ENCODE measurements around the gene BMPR2.

DNA sequence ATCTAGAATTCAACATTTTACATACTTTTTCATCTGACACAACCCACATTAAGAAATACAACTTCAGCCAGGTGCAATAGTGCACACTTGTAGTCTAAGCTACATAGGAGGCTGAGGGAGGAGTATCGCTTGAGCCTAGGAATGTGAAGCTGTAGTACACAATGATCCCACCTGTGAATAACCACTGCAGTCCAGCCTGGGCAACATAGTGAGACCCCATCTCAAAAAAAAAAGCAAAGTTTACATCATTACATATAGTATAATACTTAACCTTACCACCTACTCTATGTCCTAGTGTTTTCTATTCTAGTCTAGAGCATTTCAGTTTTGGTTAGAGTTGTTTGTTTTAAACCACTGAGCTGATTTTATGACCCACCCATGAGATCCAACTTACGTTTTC is 172.1 kb downstream of the BMPR2 start:
- TF ChIP-seq, protein P1, sequence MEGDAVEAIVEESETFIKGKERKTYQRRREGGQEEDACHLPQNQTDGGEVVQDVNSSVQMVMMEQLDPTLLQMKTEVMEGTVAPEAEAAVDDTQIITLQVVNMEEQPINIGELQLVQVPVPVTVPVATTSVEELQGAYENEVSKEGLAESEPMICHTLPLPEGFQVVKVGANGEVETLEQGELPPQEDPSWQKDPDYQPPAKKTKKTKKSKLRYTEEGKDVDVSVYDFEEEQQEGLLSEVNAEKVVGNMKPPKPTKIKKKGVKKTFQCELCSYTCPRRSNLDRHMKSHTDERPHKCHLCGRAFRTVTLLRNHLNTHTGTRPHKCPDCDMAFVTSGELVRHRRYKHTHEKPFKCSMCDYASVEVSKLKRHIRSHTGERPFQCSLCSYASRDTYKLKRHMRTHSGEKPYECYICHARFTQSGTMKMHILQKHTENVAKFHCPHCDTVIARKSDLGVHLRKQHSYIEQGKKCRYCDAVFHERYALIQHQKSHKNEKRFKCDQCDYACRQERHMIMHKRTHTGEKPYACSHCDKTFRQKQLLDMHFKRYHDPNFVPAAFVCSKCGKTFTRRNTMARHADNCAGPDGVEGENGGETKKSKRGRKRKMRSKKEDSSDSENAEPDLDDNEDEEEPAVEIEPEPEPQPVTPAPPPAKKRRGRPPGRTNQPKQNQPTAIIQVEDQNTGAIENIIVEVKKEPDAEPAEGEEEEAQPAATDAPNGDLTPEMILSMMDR (IDR thresholded peaks at IDR 0.05 in 8 of 11, conservative IDR thresholded peaks at IDR 0.05 in 3 of 11): no peak
- no peak for TF ChIP-seq POLR2A (IDR thresholded peaks at IDR 0.05)
